Activated CD4-positive, alpha-beta T cell treated with anti-CD3 and anti-CD28 coated beads, Interleukin-2, amount 10 ng/mL, durations not matched to agents 24 days and 14 days (primary cell): ENCODE data around the gene ISM1. TPM values are rescaled to one million over a fixed set of nuclear protein-coding genes. Genes with fewer than 3 reads are reported as not detected.

Experiments used
- DNase-seq: peaks from one replicate; pipeline ENCODE4 v3.0.0; 2022
- H3K27ac Mint-ChIP-seq: one replicate; pipeline ENCODE4 v1.8.0; 2022; ENCODE audit warnings: mild to moderate bottlenecking, mixed read lengths
- H3K27me3 Mint-ChIP-seq: one replicate; pipeline ENCODE4 v1.8.0; 2022; ENCODE audit warnings: mixed read lengths
- H3K36me3 Mint-ChIP-seq: one replicate; pipeline ENCODE4 v1.8.0; 2022; ENCODE audit warnings: low read depth, mild to moderate bottlenecking, mixed read lengths
- H3K4me1 Mint-ChIP-seq: one replicate; pipeline ENCODE4 v1.8.0; 2021; ENCODE audit warnings: mixed read lengths
- H3K4me3 Mint-ChIP-seq: one replicate; pipeline ENCODE4 v1.8.0; 2022; ENCODE audit warnings: mild to moderate bottlenecking, moderate library complexity, mixed read lengths
- H3K9me3 Mint-ChIP-seq: one replicate; pipeline ENCODE4 v1.8.0; 2021; ENCODE audit warnings: mixed read lengths
- intact Hi-C: fragments of 100-400 bp; cut with micrococcal nuclease; formaldehyde crosslinking; loops from one replicate; pipeline ENCODE4 v1.15.1; 2023
- total RNA-seq: library from RNA; stranded (reverse); gene quantifications from 2 replicates; pipeline ENCODE4 v1.2.3, GENCODE V29; 2022

ISM1 gene
- total RNA-seq, 1 donor from 2014 or later, result 5.4 TPM

GRCh38 chr20:13268953-13269352 is 47.9 kb downstream of the ISM1 start:
- intact Hi-C loops, result no loop called here
- no peaks in the 10 kb centered on the region for H3K4me1 Mint-ChIP-seq
- no peak overlapping the region for H3K4me3 Mint-ChIP-seq
- peaks cover 3% of the 10 kb centered on the region for H3K27me3 Mint-ChIP-seq
- no peak overlapping the region for H3K27ac Mint-ChIP-seq
- no peak for DNase-seq
- H3K36me3 Mint-ChIP-seq, result peaks cover 11% of the 10 kb centered on the region
- no peaks in the 10 kb centered on the region for H3K9me3 Mint-ChIP-seq

GRCh38 chr20:13270211-13270610 is 49.1 kb downstream of the ISM1 start:
- no peaks in the 10 kb centered on the region for H3K4me1 Mint-ChIP-seq
- no peak overlapping the region for H3K27ac Mint-ChIP-seq
- H3K36me3 Mint-ChIP-seq, result peaks cover 11% of the 10 kb centered on the region
- H3K4me3 Mint-ChIP-seq, result no peak overlapping the region
- no peak for DNase-seq
- intact Hi-C loops, result no loop called here
- no peaks in the 10 kb centered on the region for H3K9me3 Mint-ChIP-seq
- H3K27me3 Mint-ChIP-seq, result peaks cover 3% of the 10 kb centered on the region

- Mint-ChIP-seq H3K36me3 (peaks cover 11% of the 10 kb centered on the region), H3K4me3 (no peak overlapping the region), H3K27ac (no peak overlapping the region), H3K4me1 (no peaks in the 10 kb centered on the region), H3K9me3 (no peaks in the 10 kb centered on the region), H3K27me3 (peaks cover 3% of the 10 kb centered on the region)
- DNase-seq, result no peak
- intact Hi-C loops, result no loop called here
These were observed 50.0 kb downstream of the ISM1 start for GRCh38 chr20:13271098-13271497.

GRCh38 chr20:13271977-13272975 is 51.2 kb downstream of the ISM1 start:
- Mint-ChIP-seq H3K36me3 (peaks cover 11% of the 10 kb centered on the region), H3K9me3 (peaks cover 5% of the 10 kb centered on the region), H3K4me1 (no peaks in the 10 kb centered on the region), H3K27me3 (peaks cover 3% of the 10 kb centered on the region), H3K4me3 (no peak overlapping the region), H3K27ac (no peak overlapping the region)
- intact Hi-C loops, result no loop called here
- DNase-seq, result no peak

GRCh38 chr20:13274275-13274861 is 53.3 kb downstream of the ISM1 start:
- intact Hi-C loops, result no loop called here
- no peak for DNase-seq
- H3K9me3 Mint-ChIP-seq, result peaks cover 5% of the 10 kb centered on the region
- H3K36me3 Mint-ChIP-seq, result peaks cover 11% of the 10 kb centered on the region
- no peak overlapping the region for H3K4me3 Mint-ChIP-seq
- no peaks in the 10 kb centered on the region for H3K4me1 Mint-ChIP-seq
- peaks cover 2% of the 10 kb centered on the region for H3K27me3 Mint-ChIP-seq
- no peak overlapping the region for H3K27ac Mint-ChIP-seq

GRCh38 chr20:13276945-13277541 is 56.0 kb downstream of the ISM1 start:
- peaks cover 3% of the 10 kb centered on the region for H3K36me3 Mint-ChIP-seq
- H3K27me3 Mint-ChIP-seq, result peaks cover 2% of the 10 kb centered on the region
- intact Hi-C loops, result no loop called here
- no peak overlapping the region for H3K27ac Mint-ChIP-seq
- H3K9me3 Mint-ChIP-seq, result peaks cover 7% of the 10 kb centered on the region
- DNase-seq, result no peak
- H3K4me3 Mint-ChIP-seq, result no peak overlapping the region
- no peaks in the 10 kb centered on the region for H3K4me1 Mint-ChIP-seq

GRCh38 chr20:13277663-13278295 is 56.7 kb downstream of the ISM1 start:
- H3K27ac Mint-ChIP-seq, result no peak overlapping the region
- intact Hi-C loops, result no loop called here
- no peak overlapping the region for H3K4me3 Mint-ChIP-seq
- H3K27me3 Mint-ChIP-seq, result no peaks in the 10 kb centered on the region
- H3K36me3 Mint-ChIP-seq, result no peaks in the 10 kb centered on the region
- no peak for DNase-seq
- H3K4me1 Mint-ChIP-seq, result no peaks in the 10 kb centered on the region
- H3K9me3 Mint-ChIP-seq, result peaks cover 7% of the 10 kb centered on the region

GRCh38 chr20:13278812-13279570 is 57.9 kb downstream of the ISM1 start:
- intact Hi-C loops, result no loop called here
- Mint-ChIP-seq H3K36me3 (no peaks in the 10 kb centered on the region), H3K9me3 (peaks cover 7% of the 10 kb centered on the region), H3K4me3 (no peak overlapping the region), H3K27me3 (no peaks in the 10 kb centered on the region), H3K4me1 (no peaks in the 10 kb centered on the region), H3K27ac (no peak overlapping the region)
- DNase-seq, result no peak

GRCh38 chr20:13280609-13281324 is 59.7 kb downstream of the ISM1 start:
- intact Hi-C loops, result no loop called here
- Mint-ChIP-seq H3K4me3 (no peak overlapping the region), H3K4me1 (no peaks in the 10 kb centered on the region)

GRCh38 chr20:13283869-13284829 is 63.1 kb downstream of the ISM1 start:
- Mint-ChIP-seq H3K4me3 (no peak overlapping the region), H3K27me3 (no peaks in the 10 kb centered on the region), H3K9me3 (peaks cover 3% of the 10 kb centered on the region), H3K27ac (no peak overlapping the region), H3K36me3 (no peaks in the 10 kb centered on the region), H3K4me1 (no peaks in the 10 kb centered on the region)
- intact Hi-C loops, result no loop called here
- no peak for DNase-seq

More at GRCh38 chr20:13280609-13281324, 59.7 kb downstream of the ISM1 start:
- peaks cover 7% of the 10 kb centered on the region for H3K9me3 Mint-ChIP-seq
- no peak for DNase-seq
- no peak overlapping the region for H3K27ac Mint-ChIP-seq
- H3K27me3 Mint-ChIP-seq, result no peaks in the 10 kb centered on the region
- H3K36me3 Mint-ChIP-seq, result no peaks in the 10 kb centered on the region

GRCh38 chr20:13284830-13285229 is 63.8 kb downstream of the ISM1 start:
- Mint-ChIP-seq H3K27me3 (peaks cover 2% of the 10 kb centered on the region), H3K27ac (no peak overlapping the region), H3K4me3 (no peak overlapping the region), H3K4me1 (no peaks in the 10 kb centered on the region), H3K9me3 (peaks cover 3% of the 10 kb centered on the region), H3K36me3 (peaks cover 3% of the 10 kb centered on the region)
- DNase-seq, result no peak
- intact Hi-C loops, result no loop called here

GRCh38 chr20:13285408-13285807 is 64.3 kb downstream of the ISM1 start:
- no peak overlapping the region for H3K4me3 Mint-ChIP-seq
- H3K27me3 Mint-ChIP-seq, result peaks cover 2% of the 10 kb centered on the region
- peaks cover 3% of the 10 kb centered on the region for H3K9me3 Mint-ChIP-seq
- no peak overlapping the region for H3K27ac Mint-ChIP-seq
- intact Hi-C loops, result no loop called here
- no peak for DNase-seq
- peaks cover 3% of the 10 kb centered on the region for H3K36me3 Mint-ChIP-seq
- no peaks in the 10 kb centered on the region for H3K4me1 Mint-ChIP-seq
